ENCODE results near the gene DDB1. TPM values are rescaled to one million over a fixed set of nuclear protein-coding genes. Genes with fewer than 3 reads are reported as not detected.

DDB1 gene
- polyA plus RNA-seq, 1 of the 3 experiments (the other 2 are of a cell fraction) = 170 TPM

GRCh38 chr11:61305417-61305816 is 27.5 kb downstream of the DDB1 start:
- Histone ChIP-seq H3K9me2 (no peaks in the 10 kb centered on the region), H3K9me3 (no peaks in the 10 kb centered on the region), H3K79me2 (ENCODE audit: insufficient read depth) (no peaks in the 10 kb centered on the region), H3K4me1 (ENCODE audit: control insufficient read depth in 1 of 2, insufficient read depth in 2 of 2, low read depth in 1 of 2, low read length in 1 of 2) (no peaks in the 10 kb centered on the region), H3K9ac (no peak overlapping the region), H3K27me3 (ENCODE audit: insufficient read depth) (no peaks in the 10 kb centered on the region), H3K36me3 (replicated peaks in 1 of 2; ENCODE audit: control insufficient read depth in 1 of 2, insufficient read depth in 2 of 2, low read length in 1 of 2) (peaks cover 55 to 91% of the 10 kb centered on the region in 2 experiments), H3F3A (replicated peaks; ENCODE audit: insufficient read depth) (no peaks in the 10 kb centered on the region), H3K4me3 (ENCODE audit: low read depth in 2 of 2, low read length in 1 of 2) (no peak overlapping the region), H3K4me2 (no peak overlapping the region), H2AFZ (ENCODE audit: low read depth) (no peak overlapping the region), H3K27ac (ENCODE audit: low read depth in 2 of 2, low read length in 1 of 2) (no peak overlapping the region), H4K20me1 (ENCODE audit: insufficient read depth) (no peaks in the 10 kb centered on the region)
- ChIA-PET CTCF (no interaction called here), POLR2A (no interaction called here)
- DNase-seq = no peak
- 95% methylated on average over 7 of the region's 7 CpGs for WGBS (ENCODE audit: low lambda C conversion rate)
- no peak for TF ChIP-seq MEF2A (IDR thresholded peaks at IDR 0.05; ENCODE audit: borderline replicate concordance, low read depth)
- no peak for TF ChIP-seq FOSL2 (IDR thresholded peaks at IDR 0.05; ENCODE audit: borderline replicate concordance, low read depth)

GRCh38 chr11:61303725-61304124 is 29.2 kb downstream of the DDB1 start:
- H4K20me1 ChIP-seq (ENCODE audit: insufficient read depth) = no peaks in the 10 kb centered on the region
- no peak for DNase-seq
- peaks cover under 1% of the 10 kb centered on the region for H3F3A ChIP-seq (replicated peaks; ENCODE audit: insufficient read depth)
- no peak for TF ChIP-seq GABPA (IDR thresholded peaks at IDR 0.05; ENCODE audit: low read depth)
- TF ChIP-seq USF2 (IDR thresholded peaks at IDR 0.05; ENCODE audit: borderline replicate concordance, low read depth, low read length) = no peak
- TF ChIP-seq SIN3A (IDR thresholded peaks at IDR 0.05; ENCODE audit: borderline replicate concordance, low read depth, low read length) = no peak
- no peak for TF ChIP-seq CTCF (IDR thresholded peaks at IDR 0.05)
- TF ChIP-seq TCF12 (IDR thresholded peaks at IDR 0.05) = no peak
- no peak for TF ChIP-seq YY1 (IDR thresholded peaks at IDR 0.05; ENCODE audit: low read depth)
- H3K9me2 ChIP-seq = no peaks in the 10 kb centered on the region
- no peak overlapping the region for H3K9ac ChIP-seq
- no peak overlapping the region for H3K27ac ChIP-seq (ENCODE audit: low read depth in 2 of 2, low read length in 1 of 2)
- H3K27me3 ChIP-seq (ENCODE audit: insufficient read depth) = no peaks in the 10 kb centered on the region
- no peaks in the 10 kb centered on the region for H3K9me3 ChIP-seq
- ChIA-PET CTCF (interaction anchor here (1.0 kb wide), 1 partner anchor 82 kb away, joined by 3 read pairs; no protein-coding TSS in a partner anchor), POLR2A (no interaction called here)
- no peaks in the 10 kb centered on the region; a peak in 1 of 4 replicates for H3K4me1 ChIP-seq (ENCODE audit: control insufficient read depth in 1 of 2, insufficient read depth in 2 of 2, low read depth in 1 of 2, low read length in 1 of 2)
- no peak overlapping the region for H3K4me2 ChIP-seq
- no peak overlapping the region for H3K4me3 ChIP-seq (ENCODE audit: low read depth in 2 of 2, low read length in 1 of 2)
- H2AFZ ChIP-seq (ENCODE audit: low read depth) = no peak overlapping the region
- H3K79me2 ChIP-seq (ENCODE audit: insufficient read depth) = no peaks in the 10 kb centered on the region
- 96% methylated on average over 8 of the region's 9 CpGs for WGBS (ENCODE audit: low lambda C conversion rate)
- peaks cover 41 to 91% of the 10 kb centered on the region in 2 experiments for H3K36me3 ChIP-seq (replicated peaks in 1 of 2; ENCODE audit: control insufficient read depth in 1 of 2, insufficient read depth in 2 of 2, low read length in 1 of 2)

DNA sequence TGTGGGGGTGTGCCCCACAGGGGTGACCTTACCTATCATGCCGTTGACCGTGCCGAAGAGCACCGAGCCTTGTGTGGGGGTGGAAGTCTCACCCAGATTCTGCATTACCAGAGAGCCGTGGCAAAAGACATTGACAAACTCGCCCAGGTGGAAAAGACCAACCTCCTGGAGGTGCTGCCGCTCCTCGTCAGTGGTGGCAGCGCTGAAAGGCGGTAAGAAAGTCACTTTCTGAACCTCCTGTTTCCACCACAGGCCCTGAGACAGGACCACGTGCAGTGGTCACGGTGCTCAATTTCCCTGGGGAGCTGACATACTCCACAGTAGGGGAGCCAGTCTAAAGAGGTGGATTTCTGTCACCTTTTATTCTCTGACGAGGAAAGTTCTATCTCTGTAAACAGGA is 30.4 kb downstream of the DDB1 start:
- H3K9me2 ChIP-seq = no peaks in the 10 kb centered on the region

More for the DNA sequence above, 30.4 kb downstream of the DDB1 start:
- Histone ChIP-seq H3K9ac (no peak overlapping the region), H3K27ac (ENCODE audit: low read depth in 2 of 2, low read length in 1 of 2) (no peak overlapping the region), H3K36me3 (replicated peaks in 1 of 2; ENCODE audit: control insufficient read depth in 1 of 2, insufficient read depth in 2 of 2, low read length in 1 of 2) (peaks cover 30 to 86% of the 10 kb centered on the region in 2 experiments), H3K9me3 (no peaks in the 10 kb centered on the region), H3K4me2 (no peak overlapping the region), H3K27me3 (ENCODE audit: insufficient read depth) (no peaks in the 10 kb centered on the region), H2AFZ (ENCODE audit: low read depth) (no peak overlapping the region), H3F3A (replicated peaks; ENCODE audit: insufficient read depth) (peaks cover 13% of the 10 kb centered on the region), H3K79me2 (ENCODE audit: insufficient read depth) (no peaks in the 10 kb centered on the region), H3K4me3 (ENCODE audit: low read depth in 2 of 2, low read length in 1 of 2) (no peak overlapping the region), H3K4me1 (ENCODE audit: control insufficient read depth in 1 of 2, insufficient read depth in 2 of 2, low read depth in 1 of 2, low read length in 1 of 2) (peaks cover 0 to 10% of the 10 kb centered on the region in 2 experiments; a peak in 2 of 4 replicates), H4K20me1 (ENCODE audit: insufficient read depth) (0 out of 2 replicates have a peak, but pooled peaks cover 6% of the 10 kb centered on the region)
- WGBS (ENCODE audit: low lambda C conversion rate) = 94% methylated on average over 9 of the region's 13 CpGs
- no peak for TF ChIP-seq EZH2phosphoT487 (IDR thresholded peaks at IDR 0.05; ENCODE audit: borderline replicate concordance, low read depth)
- ChIA-PET CTCF (interaction anchor here (1.6 kb wide), 1 partner anchor 48 kb away, joined by 6 read pairs; no protein-coding TSS in a partner anchor), POLR2A (no interaction called here)
- DNase-seq = no peak

Data from SK-N-SH (cell line).